ENCODE results near the gene IQGAP2.
"Not testable (repeated sequence)": the region's sequence is repeated elsewhere in the genome, so short reads cannot be mapped to it uniquely, and the experiment has no call there.

The IQGAP2 gene

DNA sequence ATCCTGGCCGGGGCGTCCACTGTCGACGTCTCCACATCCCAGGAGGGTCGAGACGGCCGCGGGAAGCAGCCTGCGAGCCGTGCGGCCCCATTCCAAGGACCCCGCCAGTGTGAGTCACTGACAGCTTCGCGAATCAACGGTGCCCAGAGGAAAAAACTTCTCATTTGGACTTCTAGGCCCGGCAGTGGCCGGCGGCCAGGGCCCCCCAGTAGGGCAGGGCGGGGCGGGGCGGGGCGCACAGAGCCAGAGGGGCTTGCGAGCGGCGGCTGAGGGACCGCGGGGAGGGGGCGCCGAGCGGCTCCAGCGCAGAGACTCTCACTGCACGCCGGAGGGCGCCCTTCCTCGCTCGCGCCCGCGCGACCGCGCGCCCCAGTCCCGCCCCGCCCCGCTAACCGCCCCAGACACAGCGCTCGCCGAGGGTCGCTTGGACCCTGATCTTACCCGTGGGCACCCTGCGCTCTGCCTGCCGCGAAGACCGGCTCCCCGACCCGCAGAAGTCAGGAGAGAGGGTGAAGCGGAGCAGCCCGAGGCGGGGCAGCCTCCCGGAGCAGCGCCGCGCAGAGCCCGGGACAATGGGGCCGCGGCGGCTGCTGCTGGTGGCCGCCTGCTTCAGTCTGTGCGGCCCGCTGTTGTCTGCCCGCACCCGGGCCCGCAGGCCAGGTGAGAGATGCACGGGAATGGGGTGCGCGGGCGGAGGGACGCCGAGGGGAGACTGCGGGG is 312.8 kb downstream of the IQGAP2 start, which contains the start of gene F2R:
Gene F2R (plus strand): TSS at position 391 of the 720 bp plus-strand sequence. CDS start 182 bp downstream, at position 573.
- peak; percentile 34 for DNase-seq (ENCODE audit: low spot score)

DNA sequence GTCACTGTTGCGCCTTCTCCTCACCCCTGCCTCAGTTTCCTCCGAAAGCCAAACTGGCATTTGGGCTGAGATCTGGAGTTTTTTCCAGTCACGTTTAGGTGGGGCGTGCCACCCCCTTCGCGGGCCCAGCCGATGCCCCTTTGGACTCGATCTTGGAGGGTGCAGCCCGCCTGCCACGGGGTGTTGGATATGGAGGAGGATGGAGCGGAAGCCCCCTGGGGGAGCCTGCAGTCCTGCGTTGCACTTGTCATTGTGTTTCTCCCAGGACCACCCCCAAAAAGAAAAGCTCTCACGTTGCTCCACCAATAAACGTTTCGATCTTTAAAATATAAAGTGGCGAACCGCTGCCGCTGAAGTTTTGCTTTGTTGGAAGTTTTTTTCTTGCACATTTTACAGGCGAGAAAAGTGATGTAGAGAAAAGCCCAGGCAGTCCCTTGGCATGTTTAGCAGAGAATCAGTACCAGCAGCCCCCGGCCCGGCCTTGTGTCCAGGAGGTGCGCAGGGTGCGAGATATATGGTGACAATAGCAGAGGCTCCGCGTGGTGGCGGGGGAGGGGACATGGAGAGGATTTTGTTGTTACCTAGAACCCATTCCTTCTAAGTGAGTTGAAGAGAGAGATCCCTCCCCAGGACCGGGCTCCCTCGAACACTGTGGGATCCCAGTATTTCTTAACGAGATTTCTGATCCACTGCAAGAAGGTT is 313.5 kb downstream of the IQGAP2 start:
- no peak for DNase-seq (ENCODE audit: low spot score)

DNA sequence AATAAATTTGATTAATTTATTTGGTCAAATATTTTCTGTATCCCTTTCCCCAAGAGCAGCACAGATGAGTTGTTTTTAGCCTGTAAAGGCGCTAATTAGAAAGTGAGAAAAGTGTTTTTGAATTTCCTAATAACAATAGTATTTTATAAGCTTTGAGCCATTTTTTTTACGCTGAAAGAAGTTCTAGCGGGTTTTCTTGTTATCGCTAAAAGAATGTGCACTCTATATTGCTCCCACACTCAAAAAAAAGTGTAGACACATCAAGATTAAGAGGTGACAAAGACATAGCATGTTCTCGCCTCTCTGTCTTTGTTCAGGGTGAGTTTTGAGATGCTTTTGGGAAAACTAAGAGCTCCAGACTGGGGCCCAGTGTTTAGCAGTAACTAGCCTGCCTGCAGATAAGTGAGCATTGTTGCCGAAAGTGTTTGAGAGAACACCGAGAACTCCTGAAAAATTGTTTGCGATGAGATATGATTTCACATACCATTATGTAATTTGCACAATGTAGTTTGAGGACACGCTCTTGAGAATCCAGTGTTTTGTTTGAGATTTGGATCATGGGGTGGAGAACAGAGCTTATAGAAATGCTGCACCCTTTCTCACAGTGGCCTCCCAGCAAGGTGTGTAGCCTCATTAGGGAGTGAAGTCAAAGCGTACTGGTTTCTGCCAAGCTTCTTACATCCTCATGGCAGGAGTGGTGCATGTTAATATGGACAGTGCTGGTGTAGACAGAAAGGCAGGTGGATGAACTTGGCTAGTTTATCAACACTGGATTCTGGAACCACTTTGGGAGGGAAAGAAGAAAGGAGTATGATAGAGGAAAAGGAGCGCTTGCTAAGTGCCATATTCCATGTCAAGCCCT is 314.4 kb downstream of the IQGAP2 start:
- no peak for DNase-seq (ENCODE audit: low spot score)

DNA sequence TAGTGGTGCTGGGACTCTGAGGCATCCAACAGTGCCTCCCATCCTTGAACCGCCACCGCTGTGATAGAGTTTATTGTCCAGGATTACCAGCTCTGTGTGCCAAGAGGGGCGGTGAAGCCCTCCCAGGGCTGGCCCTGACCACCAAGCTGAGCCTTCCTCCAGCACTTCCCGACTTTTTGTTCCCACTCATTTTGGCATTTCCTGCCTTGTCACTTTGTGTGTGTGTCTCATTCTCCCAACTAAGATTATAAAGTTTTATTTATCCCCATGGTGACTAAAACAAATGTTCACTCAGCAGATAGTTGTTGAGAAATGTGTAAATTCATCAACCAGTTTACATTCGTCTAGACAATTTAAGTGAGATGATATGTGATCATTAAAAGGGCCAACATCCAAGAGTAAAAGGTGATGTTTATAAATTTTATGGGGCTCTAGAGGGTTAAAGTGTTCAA is 315.3 kb downstream of the IQGAP2 start:
- no peak for DNase-seq (ENCODE audit: low spot score)

DNA sequence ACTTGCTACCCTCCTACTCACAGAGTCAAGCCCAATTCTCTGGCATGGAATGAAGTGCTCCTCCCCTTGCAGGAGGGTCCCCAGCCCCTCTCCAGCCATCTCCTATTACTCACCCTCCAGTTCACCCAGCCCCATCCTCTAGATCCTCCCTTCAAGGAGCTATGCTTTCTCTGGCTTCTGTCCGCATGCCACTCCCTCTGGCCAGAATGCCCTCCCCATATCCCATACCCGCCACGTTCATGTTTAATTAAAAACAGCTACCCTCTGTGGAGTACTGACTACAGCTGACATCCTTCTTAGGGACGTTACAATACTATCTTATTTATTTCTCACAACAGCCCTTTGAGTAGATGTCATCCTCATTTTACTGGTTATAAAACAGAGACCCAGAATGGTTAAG is 315.8 kb downstream of the IQGAP2 start:
- DNase-seq (ENCODE audit: low spot score) = no peak

DNA sequence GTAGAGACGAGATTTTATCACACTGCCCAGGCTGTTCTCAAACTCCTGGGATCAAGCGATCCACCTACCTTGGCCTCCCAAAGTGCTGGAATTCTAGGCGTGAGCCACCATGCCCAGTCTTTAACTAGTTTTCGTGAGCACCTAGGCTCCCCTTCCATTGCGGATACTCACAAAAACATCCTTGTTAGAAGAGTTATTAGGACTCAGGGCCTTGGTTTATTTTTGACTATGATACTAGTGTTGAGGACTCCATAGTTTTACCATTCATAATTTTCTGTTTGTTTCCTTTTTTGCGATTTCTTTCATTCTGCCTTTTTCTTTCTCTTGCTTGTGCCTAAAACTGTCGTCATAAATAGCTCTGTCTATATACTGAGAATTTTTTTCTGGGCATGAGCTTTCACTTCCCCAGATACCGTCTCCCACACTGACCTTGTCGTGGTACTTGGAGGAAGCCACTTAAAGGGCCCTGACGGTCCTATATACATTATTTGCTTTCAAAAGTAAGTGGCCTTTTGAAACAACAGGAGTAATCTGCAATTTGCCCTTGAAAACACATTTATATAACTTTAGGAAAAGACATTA is 318.0 kb downstream of the IQGAP2 start:
- no peak for DNase-seq (ENCODE audit: low spot score)

DNA sequence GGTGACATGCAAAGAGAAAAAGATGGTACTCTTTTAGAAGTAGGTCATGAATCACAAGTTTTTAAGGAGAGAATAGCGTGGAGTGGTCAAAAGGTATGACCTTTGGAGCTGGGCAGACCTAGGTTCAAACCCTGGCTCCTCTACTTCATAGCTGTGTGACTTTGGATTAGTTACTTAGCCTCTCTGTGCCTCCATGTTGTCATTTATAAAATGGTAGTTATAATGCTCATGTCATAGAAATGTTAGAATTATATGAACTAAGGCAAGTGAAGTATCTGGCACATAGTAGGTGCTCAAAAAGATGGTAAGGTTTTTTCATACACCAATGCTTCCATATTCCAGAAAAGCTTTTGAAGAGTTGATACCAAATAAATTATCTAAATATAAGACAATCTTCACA is 320.2 kb downstream of the IQGAP2 start:
- DNase-seq (ENCODE audit: low spot score) = no peak

DNA sequence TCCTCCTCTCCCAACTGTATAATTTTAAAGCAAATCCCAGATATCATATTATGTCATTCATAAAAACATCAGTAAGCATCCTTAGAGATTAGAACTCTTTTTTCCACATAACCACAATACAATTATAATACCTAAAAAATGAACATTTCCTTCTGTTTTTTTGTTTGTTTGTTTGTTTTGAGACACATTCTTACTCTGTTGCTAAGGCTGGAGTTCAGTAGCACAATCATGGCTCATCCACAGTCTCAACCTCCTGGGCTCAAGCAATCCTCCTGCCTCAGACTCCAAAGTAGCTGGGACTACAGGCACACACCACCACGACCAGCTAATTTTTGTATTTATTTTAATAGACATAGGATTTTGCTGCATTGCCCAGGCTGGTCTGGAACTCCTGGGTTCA is 320.8 kb downstream of the IQGAP2 start:
- DNase-seq (ENCODE audit: low spot score) = no peak

DNA sequence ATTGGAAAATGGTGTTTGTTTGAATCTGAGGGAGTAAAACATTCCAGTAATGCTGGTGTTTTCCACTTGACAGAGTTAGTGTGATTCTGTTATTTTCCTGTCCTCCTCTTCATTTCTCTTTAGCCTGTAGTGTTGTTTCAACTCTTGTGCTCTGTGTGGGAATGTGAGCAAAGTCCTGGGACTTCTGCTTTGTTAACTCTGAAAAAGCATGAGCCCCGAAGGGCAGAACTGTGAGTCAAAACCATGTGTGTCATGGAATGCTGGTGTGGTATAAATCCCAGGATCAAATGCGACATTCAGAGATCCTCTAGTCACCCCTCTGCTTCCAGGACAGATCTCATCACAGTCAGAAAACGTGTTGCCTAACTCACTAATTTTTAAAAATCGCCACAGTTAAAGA is 321.8 kb downstream of the IQGAP2 start:
- DNase-seq (ENCODE audit: low spot score) = no peak

DNA sequence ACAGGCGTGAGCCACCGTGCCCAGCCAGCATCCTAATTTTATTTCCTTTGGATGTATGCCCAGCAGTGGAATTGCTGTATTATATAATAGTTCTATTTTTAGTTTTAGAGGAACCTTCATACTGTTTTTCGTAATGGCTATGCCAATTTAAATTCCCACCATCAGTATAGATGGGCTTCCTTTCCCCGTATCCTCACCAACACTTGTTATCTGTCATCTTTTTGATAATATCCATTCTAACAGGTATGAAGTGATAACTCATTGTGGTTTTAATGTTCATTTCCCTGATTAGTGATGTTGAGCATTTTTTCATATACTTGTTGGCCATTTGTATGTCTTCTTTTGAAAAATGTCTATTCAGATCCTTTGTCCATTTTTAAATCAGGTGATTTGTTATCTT is 325.9 kb downstream of the IQGAP2 start:
- DNase-seq (ENCODE audit: low spot score) = no peak

DNA sequence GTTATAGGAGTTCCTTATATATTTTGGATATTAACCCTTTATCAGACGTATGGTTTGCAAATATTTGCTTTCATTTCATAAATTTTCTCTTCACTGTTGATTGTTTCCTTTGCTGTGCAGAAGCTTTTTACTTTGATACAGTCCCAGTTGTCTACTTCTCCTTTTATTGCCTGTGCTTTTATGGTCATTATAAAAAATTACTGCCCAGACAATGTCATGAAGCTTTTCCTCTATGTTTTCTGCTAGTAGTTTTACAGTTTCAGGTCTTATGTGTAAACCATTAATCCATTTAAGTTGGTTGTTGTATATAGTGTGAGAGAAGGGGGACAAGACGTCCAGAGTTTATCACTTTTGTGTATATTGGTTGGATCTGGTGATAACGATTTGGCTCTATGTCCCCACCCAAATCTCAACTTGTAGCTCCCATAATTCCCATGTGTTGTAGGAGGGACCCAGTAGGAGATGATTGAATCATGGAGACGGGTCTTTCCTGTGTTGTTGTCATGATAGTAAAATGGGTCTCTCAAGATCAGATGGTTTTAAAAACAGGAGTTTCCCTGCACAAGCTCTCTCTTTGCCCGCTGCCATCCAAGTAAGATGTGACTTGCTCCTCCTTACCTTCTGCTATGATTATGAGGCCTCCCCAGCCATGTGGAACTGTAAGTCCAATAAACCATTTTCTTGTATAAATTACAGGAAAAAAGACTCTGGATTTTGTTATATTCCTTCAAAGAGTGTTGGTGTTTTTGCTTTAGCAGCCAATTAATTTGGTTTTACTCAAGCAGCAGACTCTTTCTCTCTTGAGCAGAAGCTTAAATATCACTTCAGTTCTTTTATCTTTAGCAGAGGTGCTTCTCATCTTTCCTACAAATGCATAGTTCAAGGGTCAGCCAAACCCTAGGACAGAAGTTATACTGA is 326.5 kb downstream of the IQGAP2 start:
- no peak for DNase-seq (ENCODE audit: low spot score)

DNA sequence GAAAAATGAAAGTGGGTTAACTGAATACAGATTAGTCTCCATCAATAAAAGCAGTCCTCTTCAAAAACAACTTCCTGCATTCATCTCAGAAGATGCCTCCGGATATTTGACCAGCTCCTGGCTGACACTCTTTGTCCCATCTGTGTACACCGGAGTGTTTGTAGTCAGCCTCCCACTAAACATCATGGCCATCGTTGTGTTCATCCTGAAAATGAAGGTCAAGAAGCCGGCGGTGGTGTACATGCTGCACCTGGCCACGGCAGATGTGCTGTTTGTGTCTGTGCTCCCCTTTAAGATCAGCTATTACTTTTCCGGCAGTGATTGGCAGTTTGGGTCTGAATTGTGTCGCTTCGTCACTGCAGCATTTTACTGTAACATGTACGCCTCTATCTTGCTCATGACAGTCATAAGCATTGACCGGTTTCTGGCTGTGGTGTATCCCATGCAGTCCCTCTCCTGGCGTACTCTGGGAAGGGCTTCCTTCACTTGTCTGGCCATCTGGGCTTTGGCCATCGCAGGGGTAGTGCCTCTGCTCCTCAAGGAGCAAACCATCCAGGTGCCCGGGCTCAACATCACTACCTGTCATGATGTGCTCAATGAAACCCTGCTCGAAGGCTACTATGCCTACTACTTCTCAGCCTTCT is 329.4 kb downstream of the IQGAP2 start:
- no peak for DNase-seq (ENCODE audit: low spot score)

DNA sequence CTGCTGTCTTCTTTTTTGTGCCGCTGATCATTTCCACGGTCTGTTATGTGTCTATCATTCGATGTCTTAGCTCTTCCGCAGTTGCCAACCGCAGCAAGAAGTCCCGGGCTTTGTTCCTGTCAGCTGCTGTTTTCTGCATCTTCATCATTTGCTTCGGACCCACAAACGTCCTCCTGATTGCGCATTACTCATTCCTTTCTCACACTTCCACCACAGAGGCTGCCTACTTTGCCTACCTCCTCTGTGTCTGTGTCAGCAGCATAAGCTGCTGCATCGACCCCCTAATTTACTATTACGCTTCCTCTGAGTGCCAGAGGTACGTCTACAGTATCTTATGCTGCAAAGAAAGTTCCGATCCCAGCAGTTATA is 329.9 kb downstream of the IQGAP2 start:
- DNase-seq (ENCODE audit: low spot score) = peak; percentile 71

DNA sequence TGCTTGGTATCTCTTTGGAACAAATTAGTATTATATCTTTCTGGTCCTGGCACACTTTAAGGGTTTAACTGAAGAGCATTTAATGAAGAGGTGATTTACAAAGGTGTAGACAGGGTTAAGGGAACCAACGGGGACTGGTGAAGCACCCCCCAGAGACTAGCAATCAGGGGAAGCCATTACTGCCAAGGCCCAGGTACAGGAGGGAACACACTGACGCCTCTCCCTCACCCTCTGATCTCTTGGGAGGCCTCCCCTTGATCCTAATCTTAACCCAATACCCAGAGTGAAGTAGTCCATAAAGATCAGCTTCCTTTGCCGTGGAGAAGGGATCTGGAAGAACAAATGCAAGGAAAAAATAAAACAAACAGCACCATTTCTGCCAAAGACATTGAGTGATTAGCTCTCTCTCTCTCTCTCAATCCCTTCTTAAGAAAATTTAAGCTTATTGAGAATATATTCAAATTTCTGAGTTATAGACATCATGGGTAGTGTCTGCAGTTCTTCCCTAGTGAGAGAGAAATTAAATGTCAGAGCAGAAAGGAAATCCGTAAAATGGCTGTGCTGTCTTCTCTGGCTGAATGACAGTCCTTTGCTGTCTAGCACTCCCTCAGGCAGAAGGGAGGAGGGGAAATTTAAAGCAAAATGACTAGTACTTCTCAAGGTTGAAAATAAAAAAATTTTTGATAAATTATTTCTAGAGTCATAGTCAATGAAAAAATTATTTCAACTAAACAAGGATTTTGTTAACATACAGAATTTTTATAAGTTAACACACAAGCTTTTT is 332.9 kb downstream of the IQGAP2 start:
- DNase-seq (ENCODE audit: low spot score) = no peak

DNA sequence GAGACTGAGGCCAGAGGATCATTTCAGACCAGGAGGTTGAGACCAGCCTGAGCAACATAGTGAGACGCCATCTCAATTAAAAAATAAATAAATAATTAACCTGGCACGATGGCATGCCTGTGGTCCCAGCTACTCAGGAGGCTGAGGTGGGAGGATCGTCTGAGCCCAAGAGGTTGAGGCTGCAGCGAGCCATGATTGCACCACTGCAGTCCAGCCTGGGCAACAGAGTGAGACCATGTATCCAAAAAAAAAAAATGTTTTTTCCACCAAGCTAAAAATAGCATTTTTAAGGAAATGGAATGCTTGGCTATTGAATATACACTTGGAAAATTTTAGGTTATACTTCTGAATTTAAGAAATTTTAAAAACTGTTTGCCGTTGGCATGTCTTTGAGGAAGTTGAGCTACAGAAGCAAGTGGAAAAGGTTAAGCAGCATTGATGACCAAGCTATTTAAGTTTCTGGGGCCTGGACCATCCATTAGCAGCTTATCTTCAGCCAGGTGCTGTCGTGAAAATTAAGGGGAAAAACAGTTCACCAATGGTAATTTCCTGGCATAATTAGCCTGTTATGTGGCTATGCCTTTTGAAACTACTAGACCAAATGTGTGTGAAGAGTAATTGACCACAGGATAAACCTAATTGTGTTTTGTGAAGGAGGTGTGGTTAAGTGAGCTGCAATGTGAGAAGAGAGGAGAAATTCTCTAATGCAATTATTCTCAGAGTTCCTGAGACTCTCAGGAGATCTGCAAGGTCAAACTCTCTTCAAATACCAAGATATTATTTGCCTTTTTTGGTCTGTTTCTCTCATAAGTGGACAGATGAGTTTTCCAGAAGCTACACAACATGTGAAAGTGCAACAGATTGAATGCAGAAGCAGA is 333.8 kb downstream of the IQGAP2 start:
- DNase-seq (ENCODE audit: low spot score) = no peak

DNA sequence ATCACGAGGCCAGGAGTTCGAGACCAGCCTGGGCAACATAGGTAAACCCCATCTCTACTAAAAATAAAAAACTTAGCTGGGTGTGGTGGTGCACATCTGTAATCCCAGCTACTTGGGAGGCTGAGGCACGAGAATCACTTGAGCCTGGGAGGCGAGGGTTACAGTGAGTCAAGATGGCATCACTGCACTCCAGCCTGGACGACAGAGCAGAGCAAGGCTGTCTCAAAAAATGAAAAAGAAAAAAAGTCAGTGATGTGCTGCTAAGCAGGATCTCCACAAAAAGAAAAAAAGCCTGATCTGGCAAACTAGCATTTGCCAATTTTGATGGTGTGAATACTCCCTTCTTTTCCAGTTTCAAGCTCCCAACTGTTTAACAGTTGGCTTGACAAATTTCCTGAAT is 334.8 kb downstream of the IQGAP2 start:
- no peak for DNase-seq (ENCODE audit: low spot score)

DNA sequence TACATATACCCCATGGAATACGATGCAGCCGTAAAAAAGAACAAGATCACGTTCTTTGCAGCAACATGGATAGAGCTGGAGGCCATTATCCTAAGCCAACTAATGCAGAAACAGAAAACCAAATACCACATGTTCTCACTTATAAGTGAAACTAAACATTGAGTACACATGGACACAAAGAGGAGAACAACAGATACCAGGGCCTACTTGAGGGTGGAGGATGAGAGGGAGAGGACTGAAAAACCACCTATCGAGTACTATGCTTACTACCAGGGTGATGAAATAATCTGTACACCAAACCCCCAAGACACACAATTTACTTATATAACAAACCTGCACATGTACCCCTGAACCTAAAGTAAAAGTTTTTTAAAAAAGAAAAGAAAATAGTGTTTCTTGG is 338.4 kb downstream of the IQGAP2 start:
- not testable (repeated sequence) for DNase-seq (ENCODE audit: low spot score)

DNA sequence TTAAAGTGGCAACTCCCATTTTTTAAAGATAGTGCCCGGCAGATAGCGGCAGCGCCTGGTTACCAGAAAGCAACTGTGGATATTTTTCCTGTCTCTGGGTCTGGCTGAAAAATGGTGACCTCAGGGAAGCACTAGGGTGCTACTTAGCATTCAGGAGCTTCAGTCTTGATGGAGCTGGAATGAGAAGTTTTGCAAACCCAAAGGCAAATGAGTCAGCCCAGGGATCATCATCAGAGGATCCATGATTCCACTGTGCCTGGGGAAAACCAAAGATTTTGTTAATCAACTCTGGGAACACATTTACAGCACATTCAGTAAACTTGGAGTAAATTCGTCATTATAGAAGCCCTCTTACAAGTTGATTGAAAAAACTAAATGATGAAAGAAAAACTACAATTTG is 339.5 kb downstream of the IQGAP2 start:
- no peak for DNase-seq (ENCODE audit: low spot score)

DNA sequence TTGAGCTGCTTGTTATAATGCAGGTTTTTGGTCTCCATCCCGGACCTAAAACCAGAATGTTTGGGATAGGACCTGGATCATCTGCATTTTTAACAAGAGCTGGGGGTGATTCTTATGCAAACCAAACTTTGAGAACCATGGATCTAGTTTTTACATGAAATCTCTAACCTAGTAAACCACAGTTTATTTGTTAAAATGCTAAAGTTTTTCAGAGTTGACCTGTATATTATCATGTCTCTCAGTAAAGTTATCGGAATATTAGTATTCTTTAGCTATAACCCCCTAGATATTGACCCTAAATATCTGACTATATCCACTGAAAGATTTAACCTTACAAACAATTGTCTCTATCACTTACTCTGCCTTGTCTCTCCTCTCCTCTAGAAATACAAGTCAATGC is 341.5 kb downstream of the IQGAP2 start:
- DNase-seq (ENCODE audit: low spot score) = no peak
